Jurkat, Clone E6-1 (cell line): ENCODE data around the gene GPR31.

Experiments used
- DNase-seq: peaks from one replicate; pipeline ENCODE4 v3.0.0-alpha.2; 2011; ENCODE audit warnings: low read depth, low spot score
- H3K4me3 ChIP-seq: 2 replicates; pipeline ENCODE4 v1.5.1; 2011; ENCODE audit warnings: mild to moderate bottlenecking, low read length, control low read depth, moderate library complexity

Gene GPR31

GRCh38 chr6:167106406-167106805, 51.4 kb downstream of the GPR31 start:
- no peak for DNase-seq
- H3K4me3 ChIP-seq, result no peak overlapping the region
